ELF-1 (cell line): Measurements from ENCODE around the gene JOSD2.
"Not testable (repeated sequence)": the region's sequence is repeated elsewhere in the genome, so short reads cannot be mapped to it uniquely, and the experiment has no call there.

ENCODE experiments used
- DNase-seq: peaks from one replicate; pipeline ENCODE4 v3.0.0-alpha.2; 2016; ENCODE audit warnings: low read depth, low spot score

JOSD2 gene

GRCh38 chr19:50478901-50479715 is 31.9 kb downstream of the JOSD2 start:
- DNase-seq = peak; percentile 86

GRCh38 chr19:50477751-50478515 is 33.1 kb downstream of the JOSD2 start:
- no peak for DNase-seq

GRCh38 chr19:50476907-50477238 is 34.1 kb downstream of the JOSD2 start:
- DNase-seq = no peak

GRCh38 chr19:50476224-50476906 is 34.6 kb downstream of the JOSD2 start, which contains the start of the genes EMC10 and GARIN5A:
Gene EMC10 (plus strand): TSS chr19:50476507. CDS start chr19:50476545, 38 bp downstream.
Gene GARIN5A (minus strand): TSS chr19:50476848. CDS start chr19:50476388, 460 bp downstream.
- DNase-seq = peak; percentile 99

GRCh38 chr19:50475736-50476223 is 35.2 kb downstream of the JOSD2 start:
- no peak for DNase-seq

GRCh38 chr19:50475101-50475568 is 35.9 kb downstream of the JOSD2 start:
- DNase-seq = no peak

GRCh38 chr19:50473336-50473735 is 37.7 kb downstream of the JOSD2 start:
- DNase-seq = not testable (repeated sequence)

- DNase-seq = no peak
Measured at GRCh38 chr19:50468818-50469217, 42.2 kb downstream of the JOSD2 start.

- no peak for DNase-seq
Measured at GRCh38 chr19:50467566-50467965, 43.4 kb downstream of the JOSD2 start.

- DNase-seq = no peak
Measured at GRCh38 chr19:50466706-50467039, 44.3 kb downstream of the JOSD2 start.

GRCh38 chr19:50465986-50466705 is 44.8 kb downstream of the JOSD2 start:
- DNase-seq = peak; percentile 81

- no peak for DNase-seq
Measured at GRCh38 chr19:50465000-50465399, 46.0 kb downstream of the JOSD2 start.

- no peak for DNase-seq
Measured at GRCh38 chr19:50464348-50464747, 46.6 kb downstream of the JOSD2 start.

- DNase-seq = no peak
Measured at GRCh38 chr19:50462970-50463369, 48.0 kb downstream of the JOSD2 start.

GRCh38 chr19:50461066-50461875 is 49.7 kb downstream of the JOSD2 start:
- peak; percentile 83 for DNase-seq

GRCh38 chr19:50460161-50460765 is 50.7 kb downstream of the JOSD2 start:
- peak; percentile 22 for DNase-seq

- no peak for DNase-seq
Measured at GRCh38 chr19:50459638-50460037, 51.4 kb downstream of the JOSD2 start.

GRCh38 chr19:50459067-50459456 is 51.9 kb downstream of the JOSD2 start:
- no peak for DNase-seq

- no peak for DNase-seq
Measured at GRCh38 chr19:50458396-50459066, 52.5 kb downstream of the JOSD2 start.
